Measurements from ENCODE around the gene SH3D21.
A peak's percentile ranks its signal among the peaks of the same experiment; 100 is the strongest.

SH3D21 gene

GRCh38 chr1:36330940-36331339 is 24.8 kb downstream of the SH3D21 start:
- DNase-seq (ENCODE audit: low spot score) = no peak

GRCh38 chr1:36337830-36338229 is 31.7 kb downstream of the SH3D21 start:
- no peak for DNase-seq (ENCODE audit: low spot score)

- DNase-seq (ENCODE audit: low spot score) = no peak
These were observed 33.0 kb downstream of the SH3D21 start for GRCh38 chr1:36339215-36339614.

- DNase-seq (ENCODE audit: low spot score) = no peak
These were observed 33.4 kb downstream of the SH3D21 start for GRCh38 chr1:36339615-36340014.

GRCh38 chr1:36341626-36342320 is 35.6 kb downstream of the SH3D21 start:
- no peak for DNase-seq (ENCODE audit: low spot score)

GRCh38 chr1:36342426-36343185 is 36.4 kb downstream of the SH3D21 start:
- DNase-seq (ENCODE audit: low spot score) = peak; percentile 94

- no peak for DNase-seq (ENCODE audit: low spot score)
These were observed 37.7 kb downstream of the SH3D21 start for GRCh38 chr1:36343651-36344394.

GRCh38 chr1:36344395-36344680 is 38.2 kb downstream of the SH3D21 start:
- DNase-seq (ENCODE audit: low spot score) = no peak

- DNase-seq (ENCODE audit: low spot score) = no peak
These were observed 39.2 kb downstream of the SH3D21 start for GRCh38 chr1:36345353-36345752.

GRCh38 chr1:36346741-36347370 is 40.7 kb downstream of the SH3D21 start:
- no peak for DNase-seq (ENCODE audit: low spot score)

GRCh38 chr1:36349241-36349671 is 43.1 kb downstream of the SH3D21 start:
- DNase-seq (ENCODE audit: low spot score) = peak; percentile 52

GRCh38 chr1:36349839-36350238 is 43.7 kb downstream of the SH3D21 start:
- no peak for DNase-seq (ENCODE audit: low spot score)

- peak; percentile 93 for DNase-seq (ENCODE audit: low spot score)
These were observed 44.6 kb downstream of the SH3D21 start for GRCh38 chr1:36350659-36351226.

GRCh38 chr1:36351227-36351977 is 45.2 kb downstream of the SH3D21 start:
- peak; percentile 97 for DNase-seq (ENCODE audit: low spot score)

- peak; percentile 67 for DNase-seq (ENCODE audit: low spot score)
These were observed 46.1 kb downstream of the SH3D21 start for GRCh38 chr1:36352125-36352909.

GRCh38 chr1:36352910-36353878 is 47.0 kb downstream of the SH3D21 start:
- DNase-seq (ENCODE audit: low spot score) = peak; percentile 67

- no peak for DNase-seq (ENCODE audit: low spot score)
These were observed 48.3 kb downstream of the SH3D21 start for GRCh38 chr1:36354486-36354885.

- DNase-seq (ENCODE audit: low spot score) = no peak
These were observed 49.6 kb downstream of the SH3D21 start for GRCh38 chr1:36355811-36356210.

- DNase-seq (ENCODE audit: low spot score) = no peak
These were observed 52.4 kb downstream of the SH3D21 start for GRCh38 chr1:36358514-36359084.

All from kidney tubule cell (primary cell).